ENCODE data around the gene HSP90AA1.
"Not testable (repeated sequence)": the region's sequence is repeated elsewhere in the genome, so short reads cannot be mapped to it uniquely, and the experiment has no call there.

Gene HSP90AA1

GRCh38 chr14:102080183-102081080 lies 6.4 kb downstream of the HSP90AA1 start:
- Histone ChIP-seq H3K9me3 (ENCODE audit: insufficient read depth, low read depth, low read length) (no peaks in the 10 kb centered on the region), H3K27me3 (ENCODE audit: insufficient read depth, low read length) (no peaks in the 10 kb centered on the region), H3K36me3 (ENCODE audit: insufficient read depth, low read depth, low read length) (peaks cover 73% of the 10 kb centered on the region), H3K4me3 (ENCODE audit: low read length) (no peak overlapping the region), H3K4me1 (ENCODE audit: insufficient read depth, low read length) (peaks cover 6% of the 10 kb centered on the region), H3K27ac (ENCODE audit: low read length) (no peak overlapping the region), H3K9ac (ENCODE audit: low read depth, low read length) (no peak overlapping the region)

GRCh38 chr14:102079700-102079979 lies 7.2 kb downstream of the HSP90AA1 start:
- Histone ChIP-seq H3K27me3 (ENCODE audit: insufficient read depth, low read length) (no peaks in the 10 kb centered on the region), H3K9me3 (ENCODE audit: insufficient read depth, low read depth, low read length) (no peaks in the 10 kb centered on the region), H3K9ac (ENCODE audit: low read depth, low read length) (no peak overlapping the region), H3K4me1 (ENCODE audit: insufficient read depth, low read length) (no peaks in the 10 kb centered on the region), H3K27ac (ENCODE audit: low read length) (no peak overlapping the region), H3K4me3 (ENCODE audit: low read length) (no peak overlapping the region), H3K36me3 (ENCODE audit: insufficient read depth, low read depth, low read length) (peaks cover 65% of the 10 kb centered on the region)

GRCh38 chr14:102078831-102079699 lies 7.8 kb downstream of the HSP90AA1 start:
- Histone ChIP-seq H3K4me3 (ENCODE audit: low read length) (no peak overlapping the region), H3K9ac (ENCODE audit: low read depth, low read length) (no peak overlapping the region), H3K4me1 (ENCODE audit: insufficient read depth, low read length) (no peaks in the 10 kb centered on the region), H3K27me3 (ENCODE audit: insufficient read depth, low read length) (no peaks in the 10 kb centered on the region), H3K9me3 (ENCODE audit: insufficient read depth, low read depth, low read length) (no peaks in the 10 kb centered on the region), H3K36me3 (ENCODE audit: insufficient read depth, low read depth, low read length) (peaks cover 59% of the 10 kb centered on the region), H3K27ac (ENCODE audit: low read length) (no peak overlapping the region)

- not testable (repeated sequence) for H3K9ac ChIP-seq (ENCODE audit: low read depth, low read length); H3K4me3 ChIP-seq (ENCODE audit: low read length); H3K4me1 ChIP-seq (ENCODE audit: insufficient read depth, low read length); H3K9me3 ChIP-seq (ENCODE audit: insufficient read depth, low read depth, low read length); H3K27me3 ChIP-seq (ENCODE audit: insufficient read depth, low read length); H3K27ac ChIP-seq (ENCODE audit: low read length)
- H3K36me3 ChIP-seq (ENCODE audit: insufficient read depth, low read depth, low read length): peaks cover 52% of the 10 kb centered on the region
These were observed 8.5 kb downstream of the HSP90AA1 start for GRCh38 chr14:102078361-102078791.

GRCh38 chr14:102077382-102077709 lies 9.5 kb downstream of the HSP90AA1 start:
- no peaks in the 10 kb centered on the region for H3K4me1 ChIP-seq (ENCODE audit: insufficient read depth, low read length)
- H3K36me3 ChIP-seq (ENCODE audit: insufficient read depth, low read depth, low read length): peaks cover 42% of the 10 kb centered on the region
- H3K9me3 ChIP-seq (ENCODE audit: insufficient read depth, low read depth, low read length): no peaks in the 10 kb centered on the region

GRCh38 chr14:102075155-102075554 lies 11.7 kb downstream of the HSP90AA1 start:
- H3K27me3 ChIP-seq (ENCODE audit: insufficient read depth, low read length): no peaks in the 10 kb centered on the region
- no peak overlapping the region for H3K9ac ChIP-seq (ENCODE audit: low read depth, low read length)
- no peak overlapping the region for H3K27ac ChIP-seq (ENCODE audit: low read length)
- H3K9me3 ChIP-seq (ENCODE audit: insufficient read depth, low read depth, low read length): no peaks in the 10 kb centered on the region
- no peak overlapping the region for H3K4me3 ChIP-seq (ENCODE audit: low read length)
- H3K36me3 ChIP-seq (ENCODE audit: insufficient read depth, low read depth, low read length): peaks cover 20% of the 10 kb centered on the region
- no peaks in the 10 kb centered on the region for H3K4me1 ChIP-seq (ENCODE audit: insufficient read depth, low read length)

More at GRCh38 chr14:102077382-102077709, 9.5 kb downstream of the HSP90AA1 start:
- Histone ChIP-seq H3K27me3 (ENCODE audit: insufficient read depth, low read length) (no peaks in the 10 kb centered on the region), H3K27ac (ENCODE audit: low read length) (no peak overlapping the region), H3K4me3 (ENCODE audit: low read length) (no peak overlapping the region), H3K9ac (ENCODE audit: low read depth, low read length) (no peak overlapping the region)

GRCh38 chr14:102074415-102074964 lies 12.4 kb downstream of the HSP90AA1 start:
- H3K9me3 ChIP-seq (ENCODE audit: insufficient read depth, low read depth, low read length): no peaks in the 10 kb centered on the region

GRCh38 chr14:102071283-102071998 lies 15.4 kb downstream of the HSP90AA1 start:
- Histone ChIP-seq H3K4me3 (ENCODE audit: low read length) (no peak overlapping the region), H3K27ac (ENCODE audit: low read length) (no peak overlapping the region)

More at GRCh38 chr14:102074415-102074964, 12.4 kb downstream of the HSP90AA1 start:
- Histone ChIP-seq H3K4me3 (ENCODE audit: low read length) (no peak overlapping the region), H3K4me1 (ENCODE audit: insufficient read depth, low read length) (no peaks in the 10 kb centered on the region), H3K36me3 (ENCODE audit: insufficient read depth, low read depth, low read length) (peaks cover 14% of the 10 kb centered on the region), H3K27ac (ENCODE audit: low read length) (no peak overlapping the region), H3K9ac (ENCODE audit: low read depth, low read length) (no peak overlapping the region), H3K27me3 (ENCODE audit: insufficient read depth, low read length) (no peaks in the 10 kb centered on the region)

GRCh38 chr14:102066041-102066451 lies 20.8 kb downstream of the HSP90AA1 start:
- Histone ChIP-seq H3K27me3 (ENCODE audit: insufficient read depth, low read length) (no peaks in the 10 kb centered on the region), H3K9ac (ENCODE audit: low read depth, low read length) (no peak overlapping the region), H3K27ac (ENCODE audit: low read length) (no peak overlapping the region), H3K4me1 (ENCODE audit: insufficient read depth, low read length) (no peaks in the 10 kb centered on the region), H3K4me3 (ENCODE audit: low read length) (no peak overlapping the region), H3K9me3 (ENCODE audit: insufficient read depth, low read depth, low read length) (no peaks in the 10 kb centered on the region; the same call in 1 of the 2 replicates), H3K36me3 (ENCODE audit: insufficient read depth, low read depth, low read length) (no peaks in the 10 kb centered on the region)

More at GRCh38 chr14:102071283-102071998, 15.4 kb downstream of the HSP90AA1 start:
- H3K9ac ChIP-seq (ENCODE audit: low read depth, low read length): no peak overlapping the region
- no peaks in the 10 kb centered on the region for H3K27me3 ChIP-seq (ENCODE audit: insufficient read depth, low read length)
- no peaks in the 10 kb centered on the region for H3K4me1 ChIP-seq (ENCODE audit: insufficient read depth, low read length)
- H3K9me3 ChIP-seq (ENCODE audit: insufficient read depth, low read depth, low read length): no peaks in the 10 kb centered on the region; the same call in 1 of the 2 replicates
- H3K36me3 ChIP-seq (ENCODE audit: insufficient read depth, low read depth, low read length): no peaks in the 10 kb centered on the region

GRCh38 chr14:102064590-102064989 lies 22.3 kb downstream of the HSP90AA1 start:
- not testable (repeated sequence) for H3K27me3 ChIP-seq (ENCODE audit: insufficient read depth, low read length); H3K9me3 ChIP-seq (ENCODE audit: insufficient read depth, low read depth, low read length); H3K36me3 ChIP-seq (ENCODE audit: insufficient read depth, low read depth, low read length); H3K4me1 ChIP-seq (ENCODE audit: insufficient read depth, low read length); H3K27ac ChIP-seq (ENCODE audit: low read length); H3K4me3 ChIP-seq (ENCODE audit: low read length); H3K9ac ChIP-seq (ENCODE audit: low read depth, low read length)

GRCh38 chr14:102063808-102064429 lies 22.9 kb downstream of the HSP90AA1 start:
- H3K36me3 ChIP-seq (ENCODE audit: insufficient read depth, low read depth, low read length): no peaks in the 10 kb centered on the region
- H3K27ac ChIP-seq (ENCODE audit: low read length): no peak overlapping the region
- no peaks in the 10 kb centered on the region; the same call in 1 of the 2 replicates for H3K9me3 ChIP-seq (ENCODE audit: insufficient read depth, low read depth, low read length)
- no peaks in the 10 kb centered on the region for H3K4me1 ChIP-seq (ENCODE audit: insufficient read depth, low read length)
- no peaks in the 10 kb centered on the region for H3K27me3 ChIP-seq (ENCODE audit: insufficient read depth, low read length)
- no peak overlapping the region for H3K4me3 ChIP-seq (ENCODE audit: low read length)
- H3K9ac ChIP-seq (ENCODE audit: low read depth, low read length): no peak overlapping the region

Measured in iPS-20b (cell line).